B cell (primary cell): ENCODE measurements around the gene GBA2. TPM values are rescaled to one million over a fixed set of nuclear protein-coding genes. Genes with fewer than 3 reads are reported as not detected.

Experiments used
- ATAC-seq: fragments of 200-7000 bp; cut with Tn5 transposase; one replicate; pipeline ENCODE4 v1.10.0; 2021; ENCODE audit warnings: low read depth, mild to moderate bottlenecking, moderate number of reproducible peaks, moderate library complexity
- CTCF ChIA-PET: fragments of 350-600 bp; sonication (Branson Sonifier 250); formaldehyde crosslinking; loops from one replicate; lab custom pipeline; 2021; ENCODE audit warnings: antibody characterized with exemption, inconsistent platforms; lab: Charles Lee
- POLR2A ChIA-PET: fragments of 350-600 bp; sonication (Branson Sonifier 250); formaldehyde crosslinking; loops from one replicate; lab custom pipeline; 2021; ENCODE audit warnings: antibody characterized with exemption; lab: Charles Lee
- DNase-seq: peaks from one replicate; pipeline ENCODE4 v3.0.0; 2013
- H2AFZ ChIP-seq: 2 replicates; pipeline ENCODE4 v1.6.1; 2012; ENCODE audit warnings: mild to moderate bottlenecking, low read depth, low read length; ENCODE audit not compliant: insufficient read depth, poor library complexity, severe bottlenecking
- H3K27ac ChIP-seq, 2 donors: 1 replicate in 1 of 2; 2 replicates in 1 of 2; pipeline ENCODE4 v1.5.1; 2012 to 2013; ENCODE audit warnings: low read length in 2 of 2, mild to moderate bottlenecking in 2 of 2, moderate library complexity in 1 of 2
- H3K27me3 ChIP-seq, 4 experiments: fragments of 200-600 bp in 1 of 4; sonication (generic) in 1 of 4; replicated peaks in 1 of 4; 1 replicate in 2 of 4; 2 replicates in 2 of 4; pipeline versions ENCODE4 v1.6.1 to v1.7.0; 2013 to 2016; ENCODE audit warnings: low read length in 3 of 4, mild to moderate bottlenecking in 2 of 4, mixed read lengths in 1 of 4, moderate library complexity in 1 of 4; ENCODE audit not compliant: insufficient read depth in 4 of 4, control insufficient read depth in 3 of 4; ENCODE audit errors: control extremely low read depth in 1 of 4
- H3K36me3 ChIP-seq, 2 experiments: replicated peaks in 1 of 2; 1 replicate in 1 of 2; 2 replicates in 1 of 2; pipeline versions ENCODE4 v1.6.1 to v1.7.1; 2013; ENCODE audit warnings: low read length in 1 of 2; ENCODE audit not compliant: insufficient read depth in 2 of 2, control insufficient read depth in 1 of 2; ENCODE audit errors: control extremely low read depth in 1 of 2, extremely low read depth in 1 of 2
- H3K4me1 ChIP-seq, 2 donors: fragments of 200-600 bp in 1 of 2; sonication (generic) in 1 of 2; 1 replicate in 1 of 2; 2 replicates in 1 of 2; pipeline versions ENCODE4 v1.5.1 to v1.6.1; 2013 to 2017; ENCODE audit warnings: low read length in 2 of 2; ENCODE audit not compliant: control insufficient read depth in 2 of 2, insufficient read depth in 2 of 2
- H3K4me2 ChIP-seq: replicated peaks from 2 replicates; pipeline ENCODE3; 2012; ENCODE audit warnings: mild to moderate bottlenecking, low read depth, low read length; ENCODE audit not compliant: poor library complexity, severe bottlenecking
- H3K4me3 ChIP-seq, 5 experiments: fragments of 200-600 bp in 1 of 5; sonication (generic) in 1 of 5; 1 replicate in 3 of 5; 2 replicates in 2 of 5; pipeline versions ENCODE4 v1.5.1 to v1.7.0; 2011 to 2016; ENCODE audit warnings: low read length in 4 of 5, mild to moderate bottlenecking in 4 of 5, low read depth in 2 of 5, control low read depth in 1 of 5, moderate library complexity in 1 of 5; ENCODE audit not compliant: insufficient read depth in 1 of 5; ENCODE audit errors: control extremely low read depth in 1 of 5, extremely low read depth in 1 of 5
- H3K79me2 ChIP-seq: fragments of 200-600 bp; sonication (generic); one replicate; pipeline ENCODE4 v1.6.0; 2016; ENCODE audit warnings: low read length; ENCODE audit not compliant: control insufficient read depth, insufficient read depth
- H3K9ac ChIP-seq: fragments of 200-600 bp; sonication (generic); 2 replicates; pipeline ENCODE4 v1.6.1; 2017; ENCODE audit warnings: mild to moderate bottlenecking, low read length, moderate library complexity
- H3K9me3 ChIP-seq, 3 donors: one replicate each; pipeline versions ENCODE4 v1.6.1 to v1.7.1; 2013; ENCODE audit warnings: low read length in 2 of 3; ENCODE audit not compliant: control insufficient read depth in 2 of 3, insufficient read depth in 1 of 3; ENCODE audit errors: control extremely low read depth in 1 of 3
- H4K20me1 ChIP-seq: 2 replicates; pipeline ENCODE4 v1.6.0; 2012; ENCODE audit warnings: mild to moderate bottlenecking, low read length; ENCODE audit not compliant: insufficient read depth, control insufficient read depth, poor library complexity, severe bottlenecking
- H3K27ac Mint-ChIP-seq: one replicate; pipeline ENCODE4 v1.8.0; 2021; ENCODE audit warnings: mixed read lengths
- H3K27me3 Mint-ChIP-seq: one replicate; pipeline ENCODE4 v1.8.0; 2021; ENCODE audit warnings: mixed read lengths
- H3K4me1 Mint-ChIP-seq: one replicate; pipeline ENCODE4 v1.8.0; 2021; ENCODE audit warnings: mixed read lengths
- H3K4me3 Mint-ChIP-seq: one replicate; pipeline ENCODE4 v1.8.0; 2021; ENCODE audit warnings: mixed read lengths
- H3K9me3 Mint-ChIP-seq: one replicate; pipeline ENCODE4 v1.8.0; 2022; ENCODE audit warnings: mixed read lengths; ENCODE audit not compliant: insufficient read depth
- EZH2 ChIP-seq: IDR thresholded peaks from 2 replicates; pipeline ENCODE4 v1.6.1; 2012; ENCODE audit warnings: borderline replicate concordance, low read depth, mild to moderate bottlenecking, moderate library complexity, low read length; ENCODE audit not compliant: insufficient read depth, poor library complexity, severe bottlenecking
- WGBS: methylation state at CpG from one replicate; pipeline ENCODE4 v1.1.5; 2013; ENCODE audit warnings: missing lambda C conversion rate; ENCODE audit not compliant: insufficient coverage; 5-methylcytosine and 5-hydroxymethylcytosine counted together
- intact Hi-C: fragments of 100-400 bp; cut with micrococcal nuclease; formaldehyde crosslinking; loops from one replicate; pipeline ENCODE4 v1.10.0; 2022
- polyA plus RNA-seq: library from polyadenylated mRNA; depleted of rRNA; stranded (reverse); fragments of >200 nt; gene quantifications from 2 replicates; pipeline ENCODE4 v1.2.3, GENCODE V29; 2012
- total RNA-seq, 2 donors: library from RNA; stranded (reverse); fragments of 120-200 nt in 1 of 2; gene quantifications; 1 replicate in 1 of 2; 2 replicates in 1 of 2; pipeline versions ENCODE4 v1.2.3 to v1.2.4, GENCODE V29; 2013 to 2022
- TF ChIP-seq, protein P1 (sequence below): fragments of 200-600 bp; IDR thresholded peaks from one replicate; pipeline ENCODE4 v1.8.0; 2022; ENCODE audit warnings: antibody characterized with exemption, mild to moderate bottlenecking

The GBA2 gene
- total and polyA plus RNA-seq, 2 donors (not counting 1 experiment from before 2014, with no cell fraction given): 114 to 137 TPM

GRCh38 chr9:35714579-35715252 is 34.3 kb downstream of the GBA2 start:
- no peaks in the 10 kb centered on the region for H3K9me3 Mint-ChIP-seq
- H3K27me3 Mint-ChIP-seq: no peaks in the 10 kb centered on the region
- WGBS: 98% methylated on average over 12 of the region's 13 CpGs
- ChIA-PET CTCF (interaction anchor here (0.9 to 20.4 kb wide), 5 partner anchors 13 to 103 kb away, joined by 3 to 195 read pairs (median 3); partner anchors contain the start of genes CREB3, TLN1 and TPM2), POLR2A (interaction anchor here (0.6 to 1.2 kb wide), 2 partner anchors 13 to 54 kb away, joined by 3 read pairs; no protein-coding TSS in a partner anchor)
- H3K9me3 ChIP-seq: no peaks in the 10 kb centered on the region
- H3K4me3 ChIP-seq: no peak overlapping the region
- H3K4me1 Mint-ChIP-seq: peaks cover 21% of the 10 kb centered on the region
- H2AFZ ChIP-seq: no peak overlapping the region
- intact Hi-C loops: no loop called here
- H3K27me3 ChIP-seq: no peaks in the 10 kb centered on the region
- no peak overlapping the region for H3K27ac ChIP-seq
- DNase-seq (no peak), ATAC-seq (no peak)
- peaks cover 14 to 20% of the 10 kb centered on the region in 2 donors for H3K4me1 ChIP-seq
- H3K79me2 ChIP-seq: peaks cover 41% of the 10 kb centered on the region
- H3K36me3 ChIP-seq: peaks cover 8 to 92% of the 10 kb centered on the region in 2 experiments
- no peak overlapping the region for H3K27ac Mint-ChIP-seq
- TF ChIP-seq, protein P1, sequence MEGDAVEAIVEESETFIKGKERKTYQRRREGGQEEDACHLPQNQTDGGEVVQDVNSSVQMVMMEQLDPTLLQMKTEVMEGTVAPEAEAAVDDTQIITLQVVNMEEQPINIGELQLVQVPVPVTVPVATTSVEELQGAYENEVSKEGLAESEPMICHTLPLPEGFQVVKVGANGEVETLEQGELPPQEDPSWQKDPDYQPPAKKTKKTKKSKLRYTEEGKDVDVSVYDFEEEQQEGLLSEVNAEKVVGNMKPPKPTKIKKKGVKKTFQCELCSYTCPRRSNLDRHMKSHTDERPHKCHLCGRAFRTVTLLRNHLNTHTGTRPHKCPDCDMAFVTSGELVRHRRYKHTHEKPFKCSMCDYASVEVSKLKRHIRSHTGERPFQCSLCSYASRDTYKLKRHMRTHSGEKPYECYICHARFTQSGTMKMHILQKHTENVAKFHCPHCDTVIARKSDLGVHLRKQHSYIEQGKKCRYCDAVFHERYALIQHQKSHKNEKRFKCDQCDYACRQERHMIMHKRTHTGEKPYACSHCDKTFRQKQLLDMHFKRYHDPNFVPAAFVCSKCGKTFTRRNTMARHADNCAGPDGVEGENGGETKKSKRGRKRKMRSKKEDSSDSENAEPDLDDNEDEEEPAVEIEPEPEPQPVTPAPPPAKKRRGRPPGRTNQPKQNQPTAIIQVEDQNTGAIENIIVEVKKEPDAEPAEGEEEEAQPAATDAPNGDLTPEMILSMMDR: no peak
- TF ChIP-seq EZH2: no peak
- H3K9ac ChIP-seq: no peak overlapping the region
- H3K4me2 ChIP-seq: no peak overlapping the region
- H3K4me3 Mint-ChIP-seq: no peak overlapping the region
- H4K20me1 ChIP-seq: peaks cover 35% of the 10 kb centered on the region

- peaks cover 31% of the 10 kb centered on the region for H4K20me1 ChIP-seq
- ChIA-PET CTCF (interaction anchor here (0.9 to 20.4 kb wide), 5 partner anchors 13 to 103 kb away, joined by 3 to 195 read pairs (median 3); partner anchors contain the start of genes CREB3, TLN1 and TPM2), POLR2A (interaction anchor here (1.2 kb wide), 1 partner anchor 54 kb away, joined by 3 read pairs; no protein-coding TSS in a partner anchor)
- peaks cover 8 to 14% of the 10 kb centered on the region in 2 donors for H3K4me1 ChIP-seq
- Mint-ChIP-seq H3K27ac (no peak overlapping the region), H3K27me3 (no peaks in the 10 kb centered on the region), H3K9me3 (no peaks in the 10 kb centered on the region), H3K4me1 (peaks cover 15% of the 10 kb centered on the region), H3K4me3 (no peak overlapping the region)
- intact Hi-C loops: no loop called here
- DNase-seq (no peak), ATAC-seq (no peak)
- 97% methylated on average over 5 of the region's 6 CpGs for whole genome bisulfite sequencing
- H3K4me2 ChIP-seq: no peak overlapping the region
- H3K27me3 ChIP-seq: no peaks in the 10 kb centered on the region
- TF ChIP-seq EZH2: no peak
- TF ChIP-seq, protein P1: no peak
- H3K36me3 ChIP-seq: peaks cover 8 to 90% of the 10 kb centered on the region in 2 experiments
- H3K27ac ChIP-seq: no peak overlapping the region
- H3K9me3 ChIP-seq: no peaks in the 10 kb centered on the region
- no peak overlapping the region for H2AFZ ChIP-seq
- peaks cover 41% of the 10 kb centered on the region for H3K79me2 ChIP-seq
- H3K4me3 ChIP-seq: no peak overlapping the region
- no peak overlapping the region for H3K9ac ChIP-seq
These were observed 34.9 kb downstream of the GBA2 start for GRCh38 chr9:35714123-35714522.
